ENCODE results near the gene PDCL2.
"Not testable (repeated sequence)": the region's sequence is repeated elsewhere in the genome, so short reads cannot be mapped to it uniquely, and the experiment has no call there.

PDCL2 gene, protein sequence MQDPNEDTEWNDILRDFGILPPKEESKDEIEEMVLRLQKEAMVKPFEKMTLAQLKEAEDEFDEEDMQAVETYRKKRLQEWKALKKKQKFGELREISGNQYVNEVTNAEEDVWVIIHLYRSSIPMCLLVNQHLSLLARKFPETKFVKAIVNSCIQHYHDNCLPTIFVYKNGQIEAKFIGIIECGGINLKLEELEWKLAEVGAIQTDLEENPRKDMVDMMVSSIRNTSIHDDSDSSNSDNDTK

DNA sequence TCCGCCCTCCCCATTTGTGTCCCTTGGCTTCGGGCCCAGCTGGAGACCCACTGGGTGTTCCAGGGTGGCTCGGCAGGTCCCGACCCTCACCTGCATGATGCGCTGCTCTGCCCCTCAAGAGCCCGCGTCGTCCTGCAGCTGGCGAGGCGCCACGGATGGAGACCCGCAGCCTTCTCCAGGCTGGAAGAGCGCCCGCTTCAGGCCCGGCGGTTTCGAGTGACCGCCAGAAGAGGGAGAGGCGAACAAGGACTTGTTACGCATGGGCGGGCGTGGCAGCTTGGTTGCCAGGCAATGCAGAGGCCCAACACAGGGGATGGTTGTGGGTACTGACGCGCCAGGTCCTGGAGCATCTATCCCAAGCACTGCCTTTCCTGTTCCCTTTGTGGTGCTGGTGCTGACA, at the start of gene PDCL2:
TSS of gene PDCL2 (minus strand) at position 232 of the 400 bp plus-strand sequence. CDS start at position 96, 136 bp downstream.
- DNase-seq = no peak

DNA sequence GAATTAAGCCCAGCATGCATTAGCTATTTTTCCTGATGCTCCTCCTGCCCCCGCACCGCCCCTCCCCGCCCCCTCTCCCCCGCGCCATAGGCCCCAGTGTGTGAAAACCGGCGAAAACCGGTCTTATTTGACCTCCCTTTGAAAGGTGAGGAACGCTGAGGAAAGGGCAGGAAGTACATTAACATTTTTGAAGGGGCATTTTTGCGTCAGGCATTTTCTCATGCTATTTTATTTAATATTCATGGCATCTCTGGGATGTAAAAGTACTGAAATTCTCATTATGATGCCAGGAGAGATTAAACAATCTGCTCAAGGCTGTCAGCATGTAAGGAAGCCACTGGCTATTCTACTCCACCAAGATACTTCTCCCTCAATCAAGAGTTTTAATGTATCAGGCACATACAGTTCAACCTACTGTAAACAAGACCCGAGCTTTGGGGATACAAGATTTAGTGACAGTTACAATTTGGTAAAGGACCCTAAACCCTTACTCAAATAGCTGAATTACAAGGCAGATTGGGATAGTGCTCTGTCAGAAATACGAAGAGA, 45.3 kb upstream of the PDCL2 start:
- no peak for DNase-seq

DNA sequence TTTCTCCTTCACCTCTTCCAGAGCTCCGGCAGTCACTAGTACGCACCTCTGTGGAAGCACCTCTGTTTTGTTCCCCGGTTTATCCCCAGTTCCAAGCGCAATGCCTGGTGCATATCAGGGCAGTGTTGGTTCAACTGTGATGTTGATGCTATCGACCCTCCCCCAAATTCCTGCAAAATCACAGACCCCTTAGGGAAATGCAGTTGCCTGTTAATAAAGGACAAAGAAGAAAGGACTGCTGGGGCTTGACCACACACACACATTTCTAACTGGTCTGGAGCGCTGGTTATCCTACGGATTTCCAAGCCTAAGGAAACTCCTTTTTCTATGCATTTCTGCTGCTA, 44.6 kb upstream of the PDCL2 start:
- no peak for DNase-seq

DNA sequence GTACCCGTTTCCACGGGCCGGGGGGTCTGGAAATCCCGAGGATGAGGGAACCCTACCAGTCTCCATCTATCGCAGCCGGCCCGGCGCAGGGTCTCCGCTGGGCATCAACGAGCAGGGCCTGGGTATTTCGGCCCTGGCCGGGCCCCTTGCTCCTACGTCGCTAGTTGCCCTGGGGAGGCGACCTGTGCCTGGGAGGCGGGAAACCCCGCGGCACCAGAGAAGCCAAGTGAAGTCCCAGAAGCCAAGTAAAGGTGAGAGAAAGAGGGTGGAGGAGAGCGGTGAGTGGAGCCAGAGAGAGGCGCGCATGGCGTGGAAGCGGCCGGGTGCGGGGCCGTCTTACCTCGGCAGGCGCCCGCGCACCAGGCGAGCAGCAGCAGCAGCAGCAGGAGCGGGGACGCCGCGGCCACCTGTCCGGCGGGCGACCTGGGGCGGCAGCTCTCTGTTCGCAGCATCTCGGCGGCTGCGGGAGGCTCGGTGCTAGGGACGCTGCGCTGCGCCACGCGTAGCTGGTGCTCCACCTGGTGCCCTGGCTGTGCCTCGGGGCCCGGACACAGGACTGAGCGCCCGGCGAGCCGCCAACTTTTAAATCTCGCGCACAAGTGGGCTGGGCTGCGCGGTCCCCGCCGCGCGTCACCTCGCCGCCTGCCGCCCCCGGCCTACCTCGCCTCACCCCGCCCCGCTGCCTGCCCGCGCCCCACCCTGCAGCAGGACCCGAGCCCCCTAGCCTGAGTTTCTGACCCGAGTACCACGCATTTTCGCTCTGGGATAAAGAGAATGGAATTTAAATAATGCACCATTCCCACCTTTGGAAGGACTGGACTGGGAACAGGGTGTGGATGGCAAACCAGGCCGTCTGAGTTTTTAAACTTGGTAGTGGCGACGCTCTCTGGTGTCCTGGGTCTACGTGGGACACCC, 44.0 kb upstream of the PDCL2 start, which contains the start of gene NMU:
TSS of gene NMU (minus strand) at position 558 of the 915 bp plus-strand sequence. CDS start at position 452, 106 bp downstream.
- DNase-seq = no peak

DNA sequence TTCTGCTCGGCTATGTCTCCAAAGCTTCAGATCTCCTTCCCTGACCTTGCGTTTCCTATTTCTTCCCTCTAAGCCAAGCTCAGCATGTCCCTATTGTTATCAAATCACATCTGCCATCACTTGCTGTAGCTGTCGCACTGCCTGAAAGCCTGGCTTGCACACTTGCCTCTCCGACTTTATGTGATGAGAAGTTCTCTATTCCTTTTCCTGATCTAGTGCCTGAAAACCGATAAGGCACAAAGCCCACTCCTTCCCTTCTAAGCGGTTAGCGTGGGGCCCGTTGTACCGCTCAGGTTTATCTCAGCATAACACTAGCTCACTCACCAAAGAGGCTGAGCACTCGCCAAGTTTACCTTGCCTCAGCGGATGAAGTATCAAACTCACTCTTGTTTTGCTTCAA, 43.2 kb upstream of the PDCL2 start:
- no peak for DNase-seq

DNA sequence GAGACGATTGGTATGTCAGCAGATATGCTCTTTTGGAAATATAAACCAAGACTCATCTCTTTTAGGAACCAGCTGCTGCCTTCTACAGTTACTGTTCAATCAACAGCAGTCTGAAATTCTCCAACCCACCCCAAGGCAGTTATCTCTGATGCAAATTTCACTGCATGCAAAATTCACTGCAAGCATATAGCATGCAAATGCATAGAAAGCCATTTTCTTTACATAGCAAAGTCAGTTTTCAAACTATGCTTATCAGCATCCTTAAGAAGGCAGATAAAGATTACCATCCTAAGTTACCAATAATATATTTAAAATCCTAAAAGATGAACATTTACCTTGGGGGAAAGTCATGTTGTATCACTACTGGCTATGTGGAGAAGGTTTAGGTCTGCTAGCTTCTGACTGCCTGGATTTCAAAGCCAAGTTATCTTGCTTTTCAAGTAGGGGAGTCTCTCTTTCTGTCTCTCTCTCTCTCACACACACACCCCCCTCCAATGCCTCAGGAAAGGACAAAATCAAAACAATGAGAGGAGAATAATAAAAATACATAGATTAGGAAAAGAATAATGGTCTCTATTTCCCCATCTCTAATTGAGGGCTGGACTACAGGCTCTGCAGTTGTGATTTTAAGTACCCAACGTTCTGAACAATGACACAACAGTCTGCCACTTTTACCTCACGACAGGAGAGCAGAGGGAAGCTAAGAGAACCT, 42.5 kb upstream of the PDCL2 start:
- DNase-seq = no peak

DNA sequence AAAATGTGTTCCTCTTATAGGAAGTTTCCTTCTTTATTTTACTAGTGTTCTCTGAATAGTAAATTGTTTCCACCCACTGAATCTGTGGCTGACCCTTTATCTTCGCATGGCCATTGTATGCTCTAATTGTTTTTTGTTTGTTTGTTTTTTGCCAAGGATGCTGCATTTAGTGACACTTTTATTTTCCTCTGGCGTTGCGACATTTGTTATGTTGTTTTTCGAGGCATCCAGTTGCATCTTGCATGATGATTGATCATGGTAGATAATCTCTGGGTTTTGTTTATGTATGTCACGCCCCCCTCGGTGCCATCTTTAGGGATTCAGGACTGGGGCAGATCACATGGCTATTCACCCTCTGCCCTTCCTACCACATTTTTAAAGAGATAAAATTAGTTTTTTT, 41.9 kb upstream of the PDCL2 start:
- DNase-seq = no peak

DNA sequence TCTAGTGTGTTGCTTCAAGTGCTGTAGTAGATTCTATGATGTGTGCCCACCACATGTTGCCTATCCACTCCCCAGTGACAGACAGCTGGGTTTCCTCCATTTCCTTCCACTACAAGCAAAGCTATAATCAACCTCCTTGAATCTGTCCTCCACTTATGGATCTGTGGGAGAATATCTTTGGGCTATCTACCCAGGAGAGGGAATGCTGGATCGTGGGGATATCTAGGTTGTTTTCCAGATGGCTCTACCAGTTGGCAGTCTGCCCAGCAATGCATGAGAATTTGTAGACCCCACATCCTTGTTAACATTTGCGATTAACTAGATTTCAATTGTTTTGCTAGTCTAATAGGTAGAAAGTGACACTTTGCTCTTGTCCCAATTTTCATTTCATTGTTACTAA, 33.8 kb upstream of the PDCL2 start:
- DNase-seq = no peak

DNA sequence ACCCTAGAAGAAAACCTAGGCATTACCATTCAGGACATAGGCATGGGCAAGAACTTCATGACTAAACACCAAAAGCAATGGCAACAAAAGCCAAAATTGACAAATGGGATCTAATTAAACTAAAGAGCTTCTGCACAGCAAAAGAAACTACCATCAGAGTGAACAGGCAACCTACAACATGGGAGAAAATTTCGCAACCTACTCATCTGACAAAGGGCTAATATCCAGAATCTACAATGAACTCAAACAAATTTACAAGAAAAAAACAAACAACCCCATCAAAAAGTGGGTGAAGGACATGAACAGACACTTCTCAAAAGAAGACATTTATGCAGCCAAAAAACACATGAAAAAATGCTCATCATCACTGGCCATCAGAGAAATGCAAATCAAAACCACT, 32.0 kb upstream of the PDCL2 start:
- not testable (repeated sequence) for DNase-seq

DNA sequence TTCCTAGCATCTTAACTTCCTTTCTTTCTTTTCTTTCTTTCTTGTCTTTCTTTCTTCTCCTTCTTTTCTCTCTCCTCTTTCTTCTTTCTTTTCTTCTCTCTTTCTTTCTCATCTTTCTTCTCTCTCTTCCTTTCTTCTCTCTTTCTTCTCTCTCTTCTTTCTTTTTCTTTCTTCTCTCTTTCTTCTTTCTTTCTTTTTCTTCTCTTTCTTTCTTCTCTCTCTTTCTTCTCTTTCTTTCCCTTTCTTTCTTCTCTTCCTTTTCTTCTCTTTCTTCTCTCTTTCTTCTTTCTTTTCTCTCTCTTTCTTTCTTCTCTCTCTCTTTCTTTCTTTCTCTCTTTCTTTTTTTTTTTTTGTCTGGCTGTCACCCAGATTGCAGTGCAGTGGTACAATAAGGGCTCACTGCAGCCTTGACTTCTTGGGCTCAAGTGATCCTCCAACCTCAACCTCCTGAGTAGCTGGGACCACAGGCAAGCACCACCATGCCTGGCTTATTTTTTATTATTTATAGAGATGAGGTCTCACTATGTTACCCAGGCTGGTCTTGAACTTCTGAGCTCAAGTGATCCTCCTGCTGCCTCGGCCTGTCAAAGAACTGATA, 26.6 kb upstream of the PDCL2 start:
- no peak for DNase-seq

DNA sequence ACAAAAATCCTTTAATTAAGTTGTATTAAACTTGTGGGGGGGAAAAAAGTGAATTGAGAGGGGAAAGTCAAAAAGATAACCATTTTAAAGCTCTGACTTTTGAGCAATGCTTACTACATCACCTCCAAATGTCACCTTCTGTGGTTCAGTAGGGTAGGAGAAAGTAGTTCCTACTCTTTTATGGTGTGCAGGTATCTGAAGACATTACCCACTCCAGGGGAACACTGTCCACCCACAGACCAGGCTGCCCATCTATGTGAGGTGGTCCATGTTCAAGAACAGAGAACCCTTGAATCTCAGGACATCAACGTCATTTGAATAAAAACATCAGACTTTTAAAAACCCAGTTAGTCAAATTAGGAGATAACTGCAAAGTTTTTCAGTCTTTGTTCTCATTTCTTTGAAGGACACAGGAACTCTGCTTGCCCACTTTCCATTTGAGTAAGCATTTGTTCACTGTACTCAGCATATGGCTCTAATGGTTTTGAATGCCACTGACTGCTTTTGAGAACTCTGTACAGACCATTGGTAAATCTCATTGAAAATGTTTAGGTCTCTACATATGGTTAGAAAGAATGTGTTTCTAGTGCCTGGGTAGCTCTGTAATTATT, 25.6 kb upstream of the PDCL2 start:
- no peak for DNase-seq

DNA sequence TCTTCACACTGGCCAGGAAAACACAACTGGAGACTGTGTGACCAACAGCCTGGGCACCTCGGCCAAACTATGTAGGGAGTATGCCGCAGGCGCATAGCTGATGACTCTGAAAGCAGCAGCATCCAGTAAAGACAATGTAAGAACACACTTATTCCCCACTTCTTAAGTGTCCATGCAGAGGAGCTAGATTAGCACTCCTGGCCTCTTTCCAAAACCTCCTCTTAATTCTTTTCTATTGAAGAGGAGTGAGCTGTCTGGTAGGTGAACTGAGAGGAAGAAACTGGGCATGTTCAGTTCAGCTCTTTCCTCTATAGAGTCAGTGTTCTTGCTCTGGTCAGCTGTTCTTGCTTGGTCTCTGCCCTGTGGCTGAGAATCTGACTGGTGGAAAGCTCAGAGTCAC, 23.0 kb upstream of the PDCL2 start:
- no peak for DNase-seq

DNA sequence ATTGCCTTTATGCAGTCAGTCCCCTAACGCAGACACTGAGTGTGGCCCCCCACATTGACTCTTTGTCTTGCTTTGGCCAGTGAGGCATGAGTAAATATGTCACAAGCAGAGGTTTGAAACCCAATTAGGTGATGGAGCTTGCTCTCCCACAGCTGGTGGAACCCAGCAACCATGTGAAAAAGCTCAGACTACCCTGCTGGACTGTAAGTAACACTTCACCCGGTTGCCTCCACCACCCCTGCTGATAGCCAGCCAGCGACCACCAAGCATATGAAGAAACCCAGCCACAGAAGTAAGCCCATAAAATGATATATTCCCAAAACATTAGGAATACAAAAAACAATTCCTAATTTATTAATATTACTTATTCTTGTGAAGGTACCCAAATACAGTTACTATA, 21.6 kb upstream of the PDCL2 start:
- no peak for DNase-seq

DNA sequence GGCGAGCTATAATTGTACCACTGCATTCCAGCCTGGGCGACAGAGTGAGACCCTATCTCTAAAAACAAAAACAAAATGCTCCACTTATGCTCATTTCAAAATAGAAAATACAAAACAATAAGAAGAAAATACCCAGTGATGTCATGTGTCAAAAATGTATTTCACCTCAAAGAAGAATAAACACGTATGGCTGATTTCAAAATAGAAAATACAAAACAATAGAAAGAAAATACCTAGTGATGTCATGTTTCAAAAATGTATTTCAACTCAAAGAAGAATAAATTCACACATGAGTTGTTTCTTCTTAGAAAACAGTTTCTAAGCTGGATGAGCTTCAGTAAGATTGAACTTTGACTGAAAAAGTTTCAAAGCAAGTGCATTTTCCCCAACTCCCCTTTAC, 20.3 kb upstream of the PDCL2 start:
- no peak for DNase-seq

DNA sequence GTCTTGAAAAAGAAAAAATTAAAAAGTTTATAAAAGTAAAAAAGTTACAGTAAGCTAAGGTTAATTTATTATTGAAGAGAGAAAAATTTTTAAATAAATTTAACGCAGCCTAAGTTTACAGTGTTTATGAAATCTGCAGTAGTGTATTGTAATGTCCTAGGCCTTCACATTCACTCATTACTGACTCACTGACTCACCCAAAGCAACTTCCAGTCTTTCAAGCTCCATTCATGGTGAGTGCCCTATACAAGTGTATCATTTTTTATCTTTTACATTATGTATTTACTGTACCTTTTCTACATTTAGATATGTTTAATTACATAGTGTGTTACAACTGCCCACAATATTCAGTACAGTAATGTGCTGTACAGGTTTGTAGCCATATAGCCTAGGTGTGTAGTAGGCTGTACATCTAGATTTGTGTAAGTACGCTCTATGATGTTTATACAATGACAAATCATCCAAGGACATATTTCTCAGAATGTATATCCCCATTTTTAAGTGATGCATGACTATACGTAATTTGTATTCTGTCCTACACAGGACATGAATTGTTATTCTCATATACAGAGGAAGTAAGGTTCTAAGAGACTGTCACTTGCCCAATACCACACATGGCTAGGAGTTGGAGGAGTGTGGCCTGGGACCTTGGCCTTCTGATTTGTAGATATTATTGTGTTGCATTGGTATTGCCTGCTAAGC, 19.5 kb upstream of the PDCL2 start:
- no peak for DNase-seq

DNA sequence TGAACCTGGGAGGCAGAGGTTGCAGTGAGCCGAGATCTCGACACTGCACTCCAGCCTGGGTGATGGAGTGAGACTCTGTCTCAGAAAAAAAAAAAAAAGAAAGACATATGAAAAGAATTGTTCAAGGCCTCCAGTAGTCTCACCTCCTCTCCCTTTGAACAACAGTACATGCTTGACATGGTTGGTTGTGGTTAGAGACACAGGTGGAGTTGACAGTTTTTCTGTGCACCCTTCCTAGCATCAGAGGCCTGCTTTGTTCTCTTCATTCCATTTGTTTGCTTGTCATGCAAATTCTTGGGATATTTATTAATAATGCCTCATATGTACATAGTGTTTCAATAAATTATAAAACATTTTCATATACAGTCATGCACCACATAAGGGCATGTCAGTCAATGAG, 18.3 kb upstream of the PDCL2 start:
- no peak for DNase-seq

DNA sequence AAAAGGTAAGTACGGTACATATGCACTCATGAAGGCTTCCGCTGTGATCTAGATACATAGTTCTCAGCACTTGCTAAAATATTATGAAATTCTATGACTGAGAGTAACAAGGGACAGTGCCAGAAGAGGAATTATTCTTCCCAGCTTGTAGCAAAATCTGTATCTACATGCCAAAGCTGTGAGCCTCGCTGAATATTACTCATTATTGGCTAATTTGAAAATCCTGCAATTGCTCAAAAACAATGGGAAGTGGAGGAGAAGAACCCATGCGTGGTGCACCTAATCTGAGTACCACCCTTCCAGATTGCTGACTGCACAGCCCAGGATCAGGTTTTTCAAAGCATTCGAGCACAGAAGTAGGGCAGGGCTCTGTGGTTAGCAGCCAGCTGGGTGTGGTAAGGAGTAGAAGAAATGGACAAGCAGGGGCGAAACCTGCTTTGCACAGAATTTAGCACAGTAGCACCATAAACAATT, 17.4 kb upstream of the PDCL2 start:
- DNase-seq = no peak

DNA sequence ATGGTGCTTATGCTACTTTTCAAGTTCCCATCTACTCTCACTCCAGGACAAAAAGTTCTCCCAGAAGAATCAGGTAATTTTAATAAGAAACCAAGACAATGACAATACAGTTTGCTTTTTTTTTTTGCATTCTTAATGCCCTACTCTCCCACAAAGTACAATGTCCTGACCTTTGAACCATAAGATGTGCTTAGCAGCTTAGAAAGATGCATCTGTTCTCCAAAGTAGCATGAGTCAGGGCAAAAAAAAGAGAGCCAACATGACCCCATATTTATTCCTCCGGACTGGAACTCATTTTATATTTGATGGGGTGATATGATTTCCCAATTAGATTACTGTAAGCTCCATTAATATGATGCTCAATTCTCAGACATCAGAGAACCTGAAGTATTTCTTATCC, 16.5 kb upstream of the PDCL2 start:
- no peak for DNase-seq

DNA sequence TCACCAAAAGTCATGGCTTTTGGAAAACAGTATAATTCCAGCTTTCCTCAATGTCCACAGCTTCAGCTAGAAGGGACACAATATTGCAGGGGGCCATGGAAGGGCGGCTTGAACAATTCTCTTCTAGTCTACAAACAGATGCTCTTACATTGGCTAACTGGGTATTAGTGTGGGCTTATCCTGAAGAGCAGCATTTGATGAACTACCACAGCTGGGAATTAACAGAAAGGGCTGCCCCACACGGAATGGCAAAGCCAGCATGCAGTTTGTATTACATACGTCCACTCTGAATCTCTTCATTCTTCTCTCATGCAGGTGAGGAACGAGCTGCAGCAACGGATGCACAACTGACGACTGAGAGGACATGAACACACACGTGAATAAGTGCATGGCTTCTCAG, 13.0 kb upstream of the PDCL2 start:
- DNase-seq = no peak

DNA sequence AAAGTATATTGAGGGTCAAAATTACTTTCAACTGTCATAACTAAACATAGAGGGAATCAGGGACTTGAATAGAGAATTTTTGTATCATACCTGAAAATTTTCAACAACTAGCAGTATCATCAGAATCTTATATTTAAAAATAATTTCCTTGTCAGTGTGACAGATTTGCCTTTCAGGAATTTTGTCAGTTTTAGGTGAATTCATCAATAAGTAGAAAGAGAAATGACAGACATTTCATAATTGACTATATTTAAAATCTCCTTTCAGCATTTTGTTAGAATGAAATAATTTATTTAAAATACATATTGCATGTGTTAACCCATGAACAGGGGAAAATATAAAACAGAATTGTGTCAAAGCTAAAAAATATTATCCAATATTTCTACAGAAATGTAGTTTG, 8.6 kb upstream of the PDCL2 start:
- no peak for DNase-seq

DNA sequence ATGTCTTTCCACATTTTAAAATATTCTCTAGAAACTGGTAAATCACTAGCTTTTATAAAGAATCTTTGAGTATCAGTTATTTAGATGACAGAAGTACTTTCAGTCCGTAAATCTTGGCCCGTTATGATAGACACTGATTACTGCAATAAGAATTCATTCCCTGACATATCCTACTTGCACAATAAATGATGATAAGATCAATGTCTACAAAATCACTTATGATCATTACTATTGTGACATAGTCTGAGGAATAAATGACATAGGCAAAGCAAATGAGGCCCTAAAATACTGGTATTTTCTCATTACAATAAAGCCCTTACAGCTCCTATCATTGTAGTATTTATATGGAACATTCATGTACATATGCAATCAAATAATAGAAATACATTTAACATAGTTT, 6.6 kb upstream of the PDCL2 start:
- DNase-seq = no peak

DNA sequence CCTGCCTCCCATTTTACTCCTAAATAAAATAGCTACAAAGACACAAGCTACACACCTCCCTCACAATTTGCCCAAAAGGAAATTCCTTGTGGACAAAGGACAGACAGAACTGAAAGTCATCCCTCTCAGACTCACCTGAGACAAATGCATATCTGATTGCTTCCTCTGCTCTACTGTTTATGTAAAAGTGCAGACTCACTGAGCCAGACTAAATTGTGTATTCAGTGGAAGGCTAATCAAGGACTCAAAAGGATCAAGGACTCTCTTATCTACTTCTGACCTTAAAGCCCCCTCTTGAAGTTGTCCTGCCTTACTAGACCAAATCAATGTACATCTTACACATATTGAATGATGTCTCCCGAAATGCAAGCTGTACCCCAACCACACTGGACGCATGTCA, 3.9 kb downstream of the PDCL2 start:
- DNase-seq = no peak
